ENCODE measurements around the gene EPS8. TPM values are rescaled to one million over a fixed set of nuclear protein-coding genes. Genes with fewer than 3 reads are reported as not detected.

The EPS8 gene
- polyA plus RNA-seq, 1 of the 3 experiments (the other 2 are of a cell fraction): 19.8 TPM

GRCh38 chr12:15783288-15783687, 5.9 kb downstream of the EPS8 start:
- H3K4me3 ChIP-seq (ENCODE audit: low read depth in 2 of 2, low read length in 1 of 2): no peak overlapping the region
- no peaks in the 10 kb centered on the region for H3K27me3 ChIP-seq (ENCODE audit: insufficient read depth)
- H3K9me2 ChIP-seq: no peaks in the 10 kb centered on the region
- no peak for DNase-seq
- H3K4me1 ChIP-seq (ENCODE audit: control insufficient read depth in 1 of 2, insufficient read depth in 2 of 2, low read depth in 1 of 2, low read length in 1 of 2): peaks cover 2 to 37% of the 10 kb centered on the region in 2 experiments; a peak in 3 of 4 replicates
- peaks cover 98% of the 10 kb centered on the region for H3K79me2 ChIP-seq (ENCODE audit: insufficient read depth)
- WGBS (ENCODE audit: low lambda C conversion rate): 100% methylated on average over 1 of the region's 1 CpG
- H2AFZ ChIP-seq (ENCODE audit: low read depth): no peak overlapping the region
- H3F3A ChIP-seq (replicated peaks; ENCODE audit: insufficient read depth): peaks cover 28% of the 10 kb centered on the region
- no peak overlapping the region for H3K9ac ChIP-seq
- H4K20me1 ChIP-seq (ENCODE audit: insufficient read depth): no peaks in the 10 kb centered on the region
- no peaks in the 10 kb centered on the region for H3K9me3 ChIP-seq
- peaks cover 0 to 11% of the 10 kb centered on the region in 2 experiments for H3K36me3 ChIP-seq (replicated peaks in 1 of 2; ENCODE audit: control insufficient read depth in 1 of 2, insufficient read depth in 2 of 2, low read length in 1 of 2)
- TF ChIP-seq RXRA (IDR thresholded peaks at IDR 0.05; ENCODE audit: borderline replicate concordance, low read depth): no peak
- TF ChIP-seq GATA2 (CRISPR knock-in tag; IDR thresholded peaks at IDR 0.05): no peak
- TF ChIP-seq, protein P1, sequence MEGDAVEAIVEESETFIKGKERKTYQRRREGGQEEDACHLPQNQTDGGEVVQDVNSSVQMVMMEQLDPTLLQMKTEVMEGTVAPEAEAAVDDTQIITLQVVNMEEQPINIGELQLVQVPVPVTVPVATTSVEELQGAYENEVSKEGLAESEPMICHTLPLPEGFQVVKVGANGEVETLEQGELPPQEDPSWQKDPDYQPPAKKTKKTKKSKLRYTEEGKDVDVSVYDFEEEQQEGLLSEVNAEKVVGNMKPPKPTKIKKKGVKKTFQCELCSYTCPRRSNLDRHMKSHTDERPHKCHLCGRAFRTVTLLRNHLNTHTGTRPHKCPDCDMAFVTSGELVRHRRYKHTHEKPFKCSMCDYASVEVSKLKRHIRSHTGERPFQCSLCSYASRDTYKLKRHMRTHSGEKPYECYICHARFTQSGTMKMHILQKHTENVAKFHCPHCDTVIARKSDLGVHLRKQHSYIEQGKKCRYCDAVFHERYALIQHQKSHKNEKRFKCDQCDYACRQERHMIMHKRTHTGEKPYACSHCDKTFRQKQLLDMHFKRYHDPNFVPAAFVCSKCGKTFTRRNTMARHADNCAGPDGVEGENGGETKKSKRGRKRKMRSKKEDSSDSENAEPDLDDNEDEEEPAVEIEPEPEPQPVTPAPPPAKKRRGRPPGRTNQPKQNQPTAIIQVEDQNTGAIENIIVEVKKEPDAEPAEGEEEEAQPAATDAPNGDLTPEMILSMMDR (IDR thresholded peaks at IDR 0.05): no peak
- TF ChIP-seq MXI1 (IDR thresholded peaks at IDR 0.05; ENCODE audit: low read depth, low read length): no peak
- no peak overlapping the region for H3K4me2 ChIP-seq
- POLR2A ChIA-PET: no interaction called here
- H3K27ac ChIP-seq (ENCODE audit: low read depth in 2 of 2, low read length in 1 of 2): no peak overlapping the region
- CTCF ChIA-PET: no interaction called here

- Histone ChIP-seq H3K36me3 (replicated peaks in 1 of 2; ENCODE audit: control insufficient read depth in 1 of 2, insufficient read depth in 2 of 2, low read length in 1 of 2) (peaks cover 0 to 11% of the 10 kb centered on the region in 2 experiments), H3K4me1 (ENCODE audit: control insufficient read depth in 1 of 2, insufficient read depth in 2 of 2, low read depth in 1 of 2, low read length in 1 of 2) (peaks cover 0 to 41% of the 10 kb centered on the region in 2 experiments; a peak in 2 of 4 replicates), H2AFZ (ENCODE audit: low read depth) (no peak overlapping the region), H3K79me2 (ENCODE audit: insufficient read depth) (peaks cover 98% of the 10 kb centered on the region), H4K20me1 (ENCODE audit: insufficient read depth) (no peaks in the 10 kb centered on the region), H3K9ac (no peak overlapping the region), H3K4me3 (ENCODE audit: low read depth in 2 of 2, low read length in 1 of 2) (no peak overlapping the region), H3K27ac (ENCODE audit: low read depth in 2 of 2, low read length in 1 of 2) (no peak overlapping the region), H3F3A (replicated peaks; ENCODE audit: insufficient read depth) (peaks cover 28% of the 10 kb centered on the region), H3K27me3 (ENCODE audit: insufficient read depth) (no peaks in the 10 kb centered on the region), H3K9me2 (no peaks in the 10 kb centered on the region), H3K4me2 (no peak overlapping the region), H3K9me3 (no peaks in the 10 kb centered on the region)
- 97% methylated on average over 8 of the region's 8 CpGs for WGBS (ENCODE audit: low lambda C conversion rate)
- CTCF ChIA-PET: no interaction called here
- TF ChIP-seq MEF2A (IDR thresholded peaks at IDR 0.05; ENCODE audit: borderline replicate concordance, low read depth) (no peak), TCF12 (IDR thresholded peaks at IDR 0.05) (no peak), YY1 (IDR thresholded peaks at IDR 0.05; ENCODE audit: low read depth) (no peak), ELF1 (IDR thresholded peaks at IDR 0.05) (no peak), NFIC (IDR thresholded peaks at IDR 0.05; ENCODE audit: borderline replicate concordance) (no peak), MXI1 (IDR thresholded peaks at IDR 0.05; ENCODE audit: low read depth, low read length) (no peak), TAF1 (IDR thresholded peaks at IDR 0.05; ENCODE audit: borderline replicate concordance, low read depth, low read length) (no peak), JUND (IDR thresholded peaks at IDR 0.05) (no peak), SIN3A (IDR thresholded peaks at IDR 0.05; ENCODE audit: borderline replicate concordance, low read depth, low read length) (no peak), IRF3 (IDR thresholded peaks at IDR 0.05; ENCODE audit: low read depth, low read length) (no peak), PBX3 (IDR thresholded peaks at IDR 0.05) (no peak), USF2 (IDR thresholded peaks at IDR 0.05; ENCODE audit: borderline replicate concordance, low read depth, low read length) (no peak), POLR2AphosphoS5 (IDR thresholded peaks at IDR 0.05; ENCODE audit: low read depth, low read length) (no peak)
- TF ChIP-seq, protein P2, sequence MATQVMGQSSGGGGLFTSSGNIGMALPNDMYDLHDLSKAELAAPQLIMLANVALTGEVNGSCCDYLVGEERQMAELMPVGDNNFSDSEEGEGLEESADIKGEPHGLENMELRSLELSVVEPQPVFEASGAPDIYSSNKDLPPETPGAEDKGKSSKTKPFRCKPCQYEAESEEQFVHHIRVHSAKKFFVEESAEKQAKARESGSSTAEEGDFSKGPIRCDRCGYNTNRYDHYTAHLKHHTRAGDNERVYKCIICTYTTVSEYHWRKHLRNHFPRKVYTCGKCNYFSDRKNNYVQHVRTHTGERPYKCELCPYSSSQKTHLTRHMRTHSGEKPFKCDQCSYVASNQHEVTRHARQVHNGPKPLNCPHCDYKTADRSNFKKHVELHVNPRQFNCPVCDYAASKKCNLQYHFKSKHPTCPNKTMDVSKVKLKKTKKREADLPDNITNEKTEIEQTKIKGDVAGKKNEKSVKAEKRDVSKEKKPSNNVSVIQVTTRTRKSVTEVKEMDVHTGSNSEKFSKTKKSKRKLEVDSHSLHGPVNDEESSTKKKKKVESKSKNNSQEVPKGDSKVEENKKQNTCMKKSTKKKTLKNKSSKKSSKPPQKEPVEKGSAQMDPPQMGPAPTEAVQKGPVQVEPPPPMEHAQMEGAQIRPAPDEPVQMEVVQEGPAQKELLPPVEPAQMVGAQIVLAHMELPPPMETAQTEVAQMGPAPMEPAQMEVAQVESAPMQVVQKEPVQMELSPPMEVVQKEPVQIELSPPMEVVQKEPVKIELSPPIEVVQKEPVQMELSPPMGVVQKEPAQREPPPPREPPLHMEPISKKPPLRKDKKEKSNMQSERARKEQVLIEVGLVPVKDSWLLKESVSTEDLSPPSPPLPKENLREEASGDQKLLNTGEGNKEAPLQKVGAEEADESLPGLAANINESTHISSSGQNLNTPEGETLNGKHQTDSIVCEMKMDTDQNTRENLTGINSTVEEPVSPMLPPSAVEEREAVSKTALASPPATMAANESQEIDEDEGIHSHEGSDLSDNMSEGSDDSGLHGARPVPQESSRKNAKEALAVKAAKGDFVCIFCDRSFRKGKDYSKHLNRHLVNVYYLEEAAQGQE (IDR thresholded peaks at IDR 0.05; ENCODE audit: low read depth, low read length): no peak
- no peak for DNase-seq
- POLR2A ChIA-PET: no interaction called here
Observed at GRCh38 chr12:15782667-15783066, 6.5 kb downstream of the EPS8 start.

All from SK-N-SH (cell line).